Gastrocnemius medialis (tissue), 4 donors: ENCODE results near the gene GPATCH8.
A peak's percentile ranks its signal among the peaks of the same experiment; 100 is the strongest.

ENCODE experiments used
- CTCF ChIP-seq, 5 experiments: fragments of 450-650 bp in 3 of 5; fragments of 200-600 bp in 2 of 5; sonication (generic) in 2 of 5; IDR thresholded peaks in 4 of 5; conservative IDR thresholded peaks in 1 of 5; 1 replicate in 4 of 5; 2 replicates in 1 of 5; pipeline ENCODE4 v1.5.1; 2016 to 2019; ENCODE audit warnings: antibody characterized with exemption in 5 of 5, mild to moderate bottlenecking in 3 of 5, moderate library complexity in 3 of 5
- POLR2A ChIP-seq, 2 donors: fragments of 450-650 bp; IDR thresholded peaks; one replicate each; pipeline ENCODE4 v1.6.1; 2017; ENCODE audit warnings: antibody characterized with exemption in 2 of 2, mild to moderate bottlenecking in 2 of 2, moderate library complexity in 2 of 2

- no peak for TF ChIP-seq POLR2A (IDR thresholded peaks at IDR 0.05)
- peak in 4 of 5 experiments; percentile 47 to 67 (median 58) for TF ChIP-seq CTCF (IDR thresholded peaks at IDR 0.05 in 4 of 5, conservative IDR thresholded peaks at IDR 0.05 in 1 of 5)
These were observed 152.4 kb downstream of the GPATCH8 start for GRCh38 chr17:44350733-44351226.
